GM21447 (cell line): ENCODE results near the gene MTERF4.

Experiments
- ATAC-seq: cut with Tn5 transposase; IDR thresholded peaks from one replicate; pipeline ENCODE4 v1.9.1; 2021; ENCODE audit not compliant: unreplicated experiment

The MTERF4 gene

GRCh38 chr2:241091201-241091600 lies 10.9 kb downstream of the MTERF4 start:
- ATAC-seq, result no peak

GRCh38 chr2:241088791-241089732 lies 13.0 kb downstream of the MTERF4 start:
- ATAC-seq, result no peak

DNA sequence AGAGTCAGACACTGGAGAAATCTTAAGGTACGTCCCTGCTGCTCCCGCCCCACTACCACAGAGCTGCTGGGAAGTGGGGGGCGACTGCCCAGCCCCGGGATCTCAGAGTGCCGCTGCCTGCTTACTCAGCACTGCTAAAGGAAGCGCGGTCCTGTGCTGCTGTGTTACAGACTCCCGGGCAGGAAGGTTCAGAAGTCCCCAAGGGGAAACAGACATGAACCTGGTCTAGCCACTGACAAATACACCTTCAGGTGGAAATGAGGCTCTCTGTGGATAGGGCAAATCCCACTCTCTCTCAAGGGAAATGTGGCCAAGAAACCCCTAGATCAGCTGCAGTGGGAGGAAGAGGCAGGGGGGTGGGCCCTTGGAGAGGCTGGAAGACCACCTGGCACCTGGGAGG lies 13.7 kb downstream of the MTERF4 start:
- peak; percentile 64 for ATAC-seq

DNA sequence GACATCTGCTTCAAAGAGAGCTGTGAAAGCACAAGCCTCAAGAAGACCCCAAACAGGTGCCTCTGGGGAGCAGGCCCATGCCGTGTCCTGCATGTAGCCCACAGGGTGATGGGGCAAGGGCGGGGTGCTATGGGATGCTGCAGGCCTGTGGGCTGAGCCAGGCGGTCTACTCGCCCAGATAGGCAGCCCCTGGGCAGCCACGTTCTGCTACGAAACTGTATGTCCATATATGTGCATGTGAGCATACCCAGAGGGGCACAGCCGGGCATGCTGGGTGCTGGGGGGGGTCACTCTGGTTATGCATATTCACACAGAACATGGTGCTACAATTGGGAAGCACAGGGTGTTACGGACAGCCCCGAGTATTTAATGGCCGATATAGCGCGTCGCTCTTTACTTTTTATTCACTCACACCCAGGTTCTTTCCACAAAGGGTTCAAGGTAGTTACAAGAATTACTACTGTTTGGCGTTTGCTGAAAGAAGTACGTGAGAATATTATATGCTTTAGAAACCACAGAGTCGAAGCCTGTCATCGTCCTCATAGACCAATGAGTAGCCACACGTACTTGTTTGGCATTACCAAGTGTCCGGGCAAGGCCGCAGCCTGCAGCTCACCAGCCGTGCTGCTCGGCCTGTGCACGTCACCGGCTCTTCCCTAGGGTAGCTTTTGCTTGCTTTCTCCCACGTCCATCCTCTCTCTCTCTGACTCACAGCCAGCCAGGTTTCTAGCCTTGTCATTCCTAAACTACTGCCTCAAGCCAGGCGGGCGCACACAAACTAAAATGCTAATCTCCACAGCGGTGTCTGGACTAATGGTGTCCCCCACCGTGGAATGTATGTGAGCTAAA lies 14.4 kb downstream of the MTERF4 start:
- ATAC-seq, result peak; percentile 55

DNA sequence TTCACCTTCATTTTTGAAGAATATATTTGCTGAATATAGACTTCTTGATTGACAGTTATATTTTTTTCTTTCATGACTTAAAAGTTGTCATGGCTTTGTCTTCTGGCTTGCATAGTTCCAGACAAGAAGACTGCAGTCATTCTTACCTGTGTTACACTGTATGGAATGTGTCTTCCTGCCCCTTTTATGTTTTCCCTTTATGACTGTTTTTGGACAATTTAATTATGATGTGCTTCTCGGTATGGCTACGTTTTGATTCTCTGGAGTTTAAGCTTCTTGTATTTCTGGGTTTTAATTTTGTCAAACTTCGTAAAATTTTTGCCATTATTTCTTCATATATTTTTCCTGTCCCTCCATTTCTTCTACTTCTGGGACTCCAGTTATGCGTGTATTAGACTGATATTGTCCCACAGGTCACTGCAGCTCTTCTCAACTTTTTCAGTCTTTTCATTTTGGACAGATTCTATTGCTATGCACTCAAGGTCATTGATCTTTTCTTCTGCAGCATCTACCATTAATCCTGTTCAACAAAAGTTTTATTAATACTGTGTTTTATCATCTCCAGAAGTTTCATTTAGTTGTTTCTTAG lies 17.1 kb downstream of the MTERF4 start:
- no peak for ATAC-seq

DNA sequence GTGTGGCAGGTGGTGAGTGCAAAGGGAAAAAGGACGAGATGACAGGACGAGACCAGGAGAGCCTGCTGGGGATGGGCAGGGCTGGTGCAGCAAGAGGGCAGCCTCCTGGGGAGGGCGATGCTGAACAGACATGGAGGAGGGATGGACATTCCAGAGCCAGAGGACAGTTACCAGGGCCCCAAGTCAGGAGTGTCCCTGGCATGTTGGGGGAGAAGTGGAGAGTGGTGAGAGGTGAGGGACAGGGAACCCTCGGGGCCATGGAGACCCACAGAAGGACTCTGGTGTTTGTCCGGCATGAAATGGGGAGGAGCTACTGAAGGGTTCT lies 19.0 kb downstream of the MTERF4 start:
- no peak for ATAC-seq

- ATAC-seq, result no peak
Observed at GRCh38 chr2:241082341-241083090, 19.6 kb downstream of the MTERF4 start.

DNA sequence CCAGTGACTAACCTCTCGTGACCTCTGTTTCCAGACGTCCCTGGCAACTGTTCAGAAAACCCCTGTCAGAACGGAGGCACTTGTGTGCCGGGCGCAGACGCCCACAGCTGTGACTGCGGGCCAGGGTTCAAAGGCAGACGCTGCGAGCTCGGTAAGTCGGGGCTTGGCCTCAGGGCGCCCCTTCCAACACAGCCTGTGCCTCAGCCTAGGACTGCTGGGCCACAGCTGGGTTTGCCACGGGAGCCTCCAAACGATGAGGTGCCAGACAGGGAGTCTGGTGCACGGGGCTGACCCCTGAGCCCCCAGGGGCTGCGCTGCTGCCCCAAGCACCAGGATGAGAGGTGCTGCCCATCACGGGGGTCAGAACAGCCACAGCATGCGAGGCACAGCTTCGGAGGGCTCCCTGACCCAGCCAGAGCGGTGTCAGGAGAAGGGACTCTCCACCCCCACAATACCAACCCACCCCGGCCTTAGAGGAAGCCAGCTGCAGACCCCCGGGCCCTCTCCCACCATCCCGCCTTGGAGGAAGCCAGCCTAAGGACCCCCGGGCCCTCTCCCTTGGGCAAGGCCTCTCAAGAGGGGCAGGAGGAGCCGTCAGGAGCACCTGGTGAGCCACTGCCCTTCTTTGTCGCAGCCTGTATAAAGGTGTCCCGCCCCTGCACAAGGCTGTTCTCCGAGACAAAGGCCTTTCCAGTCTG lies 20.3 kb downstream of the MTERF4 start:
- no peak for ATAC-seq

- no peak for ATAC-seq
Observed at GRCh38 chr2:241081190-241081642, 20.9 kb downstream of the MTERF4 start.

- no peak for ATAC-seq
Observed at GRCh38 chr2:241080405-241081189, 21.5 kb downstream of the MTERF4 start.

GRCh38 chr2:241074901-241075540 lies 27.1 kb downstream of the MTERF4 start:
- no peak for ATAC-seq

DNA sequence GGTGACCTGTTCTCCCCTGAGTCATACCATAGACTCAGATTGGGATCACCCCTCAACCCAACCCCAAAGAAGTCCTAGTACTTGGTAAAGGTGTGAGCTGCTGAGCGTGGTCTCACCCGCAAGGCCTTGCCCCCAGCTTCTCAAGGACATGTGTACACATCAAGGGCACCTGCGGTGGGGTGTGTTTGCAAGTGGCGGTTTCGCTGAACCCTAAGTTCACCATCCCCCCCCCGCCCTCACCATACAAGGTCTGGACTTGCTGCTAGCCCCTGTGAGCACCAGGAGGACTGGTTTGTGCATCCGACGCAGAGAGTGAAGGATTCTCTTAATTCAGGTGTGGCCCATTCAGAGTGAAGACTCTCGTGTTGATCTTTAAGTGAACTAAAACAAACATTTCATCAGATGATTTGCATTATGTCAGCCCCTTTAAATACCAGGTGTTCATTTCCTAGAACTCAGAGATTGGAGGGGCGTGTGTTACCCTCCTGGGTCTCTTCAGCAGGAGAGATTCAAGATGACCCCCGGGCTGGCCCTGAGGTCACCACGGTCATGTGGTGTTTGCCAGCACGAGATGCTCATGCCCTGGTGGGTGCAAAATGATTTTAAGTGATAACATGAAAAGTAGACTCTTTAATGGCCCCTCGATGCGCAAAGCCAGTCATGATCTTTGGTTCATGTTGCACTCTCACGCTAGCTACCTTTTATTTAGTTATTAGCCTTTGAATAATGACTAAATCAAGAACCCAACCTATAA lies 27.8 kb downstream of the MTERF4 start:
- no peak for ATAC-seq

GRCh38 chr2:241073166-241074064 lies 28.7 kb downstream of the MTERF4 start:
- no peak for ATAC-seq

DNA sequence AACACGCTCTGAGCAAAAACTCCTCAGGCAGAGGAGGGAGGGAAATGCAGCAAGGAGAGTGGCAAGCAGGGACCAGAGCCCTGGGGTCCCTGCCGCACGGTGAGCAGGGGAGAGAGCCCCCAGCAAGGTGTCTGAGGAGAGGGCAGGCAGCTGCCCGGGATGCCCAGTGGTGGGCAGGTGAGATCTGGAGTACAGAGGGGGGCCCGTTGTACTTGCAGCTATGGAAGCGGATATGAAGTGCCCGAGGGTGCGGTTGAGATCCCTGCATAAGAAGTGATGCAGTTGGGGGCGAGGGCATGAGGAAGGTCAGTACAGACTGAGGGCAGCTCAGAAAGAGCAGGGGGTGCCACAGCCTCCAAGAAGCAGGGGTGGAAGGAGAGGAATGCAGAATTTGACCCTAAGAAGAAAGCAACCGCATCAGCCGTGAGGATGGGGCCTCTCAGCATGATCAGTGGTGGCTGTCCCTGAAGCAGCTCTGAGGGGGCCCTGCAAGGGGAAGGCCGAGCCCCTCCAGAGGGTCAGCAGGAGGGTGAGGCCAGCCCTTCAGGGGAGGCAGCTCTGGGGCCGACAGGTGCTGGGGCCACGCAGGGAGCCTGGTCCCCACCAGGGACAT lies 29.4 kb downstream of the MTERF4 start:
- ATAC-seq, result no peak

- no peak for ATAC-seq
Observed at GRCh38 chr2:241072151-241072550, 29.9 kb downstream of the MTERF4 start.

DNA sequence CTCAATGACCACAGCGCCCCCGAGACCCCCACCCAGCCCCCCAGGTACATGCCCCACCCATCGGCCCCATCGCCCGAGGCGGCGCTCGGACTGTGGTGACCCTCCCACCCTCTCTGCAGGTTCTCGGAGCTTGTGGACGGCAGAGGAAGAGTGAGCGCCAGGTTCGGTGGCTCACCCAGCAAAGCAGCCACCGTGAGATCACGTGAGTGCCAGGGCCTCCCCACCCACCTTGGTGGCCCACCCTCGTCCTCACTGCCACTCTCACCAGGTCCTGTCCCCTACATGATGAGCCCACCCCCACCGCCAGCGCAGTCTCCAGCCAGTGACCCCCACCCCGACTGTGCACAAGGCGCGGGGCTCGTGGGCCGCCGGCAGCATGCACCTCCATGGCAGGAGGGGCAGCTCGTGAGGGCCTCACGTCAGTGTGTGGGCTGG lies 30.4 kb downstream of the MTERF4 start:
- no peak for ATAC-seq
